ENCODE data around the gene CFAP54.

- no peak for TF ChIP-seq JUNB (IDR thresholded peaks at IDR 0.05; ENCODE audit: unreplicated experiment)
- no peak for TF ChIP-seq STAT1 (IDR thresholded peaks at IDR 0.05; ENCODE audit: unreplicated experiment)
- TF ChIP-seq CTCF (conservative IDR thresholded peaks at IDR 0.05; ENCODE audit: low read depth in 2 of 2): no peak
- TF ChIP-seq ETS1 (IDR thresholded peaks at IDR 0.05): no peak
These were observed 36.7 kb downstream of the CFAP54 start for GRCh38 chr12:96526110-96526509.
